Natural killer cell (primary cell): ENCODE measurements around the gene TMEM109. TPM values are rescaled to one million over a fixed set of nuclear protein-coding genes. Genes with fewer than 3 reads are reported as not detected.
A peak's percentile ranks its signal among the peaks of the same experiment; 100 is the strongest.

Experiments
- ATAC-seq, 3 donors: fragments of 150-1000 bp in 2 of 3; fragments of 200-7000 bp in 1 of 3; cut with Tn5 transposase; 1 replicate in 1 of 3; 2 replicates in 2 of 3; pipeline ENCODE4 v1.10.0; 2021; ENCODE audit warnings: mild to moderate bottlenecking in 2 of 3, moderate library complexity in 2 of 3
- DNase-seq, 2 donors: peaks; one replicate each; pipeline versions ENCODE4 v3.0.0 to v3.0.0-alpha.2; 2013 to 2021; ENCODE audit warnings: mixed read lengths in 1 of 2
- H3K27ac ChIP-seq: one replicate; pipeline ENCODE4 v1.5.1; 2013; ENCODE audit warnings: mild to moderate bottlenecking, low read length
- H3K27me3 ChIP-seq: one replicate; pipeline ENCODE4 v1.6.1; 2013; ENCODE audit warnings: low read length; ENCODE audit not compliant: control insufficient read depth, insufficient read depth
- H3K36me3 ChIP-seq: one replicate; pipeline ENCODE4 v1.6.1; 2013; ENCODE audit warnings: low read length; ENCODE audit not compliant: control insufficient read depth, insufficient read depth
- H3K4me1 ChIP-seq: one replicate; pipeline ENCODE4 v1.6.1; 2013; ENCODE audit warnings: low read length; ENCODE audit not compliant: control insufficient read depth, insufficient read depth
- H3K4me3 ChIP-seq: one replicate; pipeline ENCODE4 v1.5.1; 2013; ENCODE audit warnings: low read length
- H3K9me3 ChIP-seq: one replicate; pipeline ENCODE4 v1.6.1; 2013; ENCODE audit warnings: low read length; ENCODE audit not compliant: control insufficient read depth, insufficient read depth
- H3K27ac Mint-ChIP-seq, 2 donors: one replicate each; pipeline ENCODE4 v1.8.0; 2022; ENCODE audit warnings: mild to moderate bottlenecking in 2 of 2, mixed read lengths in 2 of 2, moderate library complexity in 1 of 2
- H3K27me3 Mint-ChIP-seq, 2 donors: one replicate each; pipeline ENCODE4 v1.8.0; 2022; ENCODE audit warnings: low read depth in 2 of 2, mixed read lengths in 2 of 2
- H3K36me3 Mint-ChIP-seq: one replicate; pipeline ENCODE4 v1.8.0; 2022; ENCODE audit warnings: mixed read lengths
- H3K4me1 Mint-ChIP-seq, 2 donors: one replicate each; pipeline ENCODE4 v1.8.0; 2022; ENCODE audit warnings: mixed read lengths in 2 of 2
- H3K4me3 Mint-ChIP-seq: one replicate; pipeline ENCODE4 v1.8.0; 2022; ENCODE audit warnings: mild to moderate bottlenecking, moderate library complexity, mixed read lengths
- H3K9me3 Mint-ChIP-seq, 2 donors: one replicate each; pipeline ENCODE4 v1.8.0; 2022; ENCODE audit warnings: mixed read lengths in 2 of 2
- WGBS: methylation state at CpG from one replicate; pipeline ENCODE4 v1.1.7; 2013; ENCODE audit warnings: missing lambda C conversion rate; ENCODE audit not compliant: insufficient coverage; 5-methylcytosine and 5-hydroxymethylcytosine counted together
- intact Hi-C: fragments of 100-400 bp; cut with micrococcal nuclease; formaldehyde crosslinking; loops from one replicate; pipeline ENCODE4 v1.14.2; 2022
- total RNA-seq, 4 donors: library from RNA; stranded (reverse); fragments of 120-200 nt in 1 of 4; gene quantifications; one replicate each; pipeline versions ENCODE4 v1.2.3 to v1.2.4, GENCODE V29; 2013 to 2022
- TF ChIP-seq, protein P1 (sequence below): fragments of 200-600 bp; IDR thresholded peaks from one replicate; pipeline ENCODE4 v1.8.0; 2022; ENCODE audit warnings: antibody characterized with exemption

The TMEM109 gene
- total RNA-seq, 3 donors from 2014 or later (not counting 1 experiment from before 2014, with no cell fraction given): 89.3 to 102 (median 96.8) TPM

- Histone ChIP-seq H3K27me3 (no peaks in the 10 kb centered on the region), H3K4me3 (no peak overlapping the region), H3K4me1 (no peaks in the 10 kb centered on the region), H3K36me3 (peaks cover 23% of the 10 kb centered on the region), H3K9me3 (no peaks in the 10 kb centered on the region), H3K27ac (no peak overlapping the region)
- Mint-ChIP-seq H3K27me3 (no peaks in the 10 kb centered on the region), H3K4me1 (peaks cover under 1 to 4% of the 10 kb centered on the region in 2 donors), H3K36me3 (peaks cover 5% of the 10 kb centered on the region), H3K9me3 (no peaks in the 10 kb centered on the region), H3K4me3 (no peak overlapping the region), H3K27ac (no peak overlapping the region)
- DNase-seq: no peak
- no peak for ATAC-seq
- intact Hi-C loops: no loop called here
- TF ChIP-seq, protein P1, sequence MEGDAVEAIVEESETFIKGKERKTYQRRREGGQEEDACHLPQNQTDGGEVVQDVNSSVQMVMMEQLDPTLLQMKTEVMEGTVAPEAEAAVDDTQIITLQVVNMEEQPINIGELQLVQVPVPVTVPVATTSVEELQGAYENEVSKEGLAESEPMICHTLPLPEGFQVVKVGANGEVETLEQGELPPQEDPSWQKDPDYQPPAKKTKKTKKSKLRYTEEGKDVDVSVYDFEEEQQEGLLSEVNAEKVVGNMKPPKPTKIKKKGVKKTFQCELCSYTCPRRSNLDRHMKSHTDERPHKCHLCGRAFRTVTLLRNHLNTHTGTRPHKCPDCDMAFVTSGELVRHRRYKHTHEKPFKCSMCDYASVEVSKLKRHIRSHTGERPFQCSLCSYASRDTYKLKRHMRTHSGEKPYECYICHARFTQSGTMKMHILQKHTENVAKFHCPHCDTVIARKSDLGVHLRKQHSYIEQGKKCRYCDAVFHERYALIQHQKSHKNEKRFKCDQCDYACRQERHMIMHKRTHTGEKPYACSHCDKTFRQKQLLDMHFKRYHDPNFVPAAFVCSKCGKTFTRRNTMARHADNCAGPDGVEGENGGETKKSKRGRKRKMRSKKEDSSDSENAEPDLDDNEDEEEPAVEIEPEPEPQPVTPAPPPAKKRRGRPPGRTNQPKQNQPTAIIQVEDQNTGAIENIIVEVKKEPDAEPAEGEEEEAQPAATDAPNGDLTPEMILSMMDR: no peak
- WGBS: 95% methylated on average over 8 of the region's 8 CpGs
Measured at GRCh38 chr11:60880643-60881282, 33.2 kb upstream of the TMEM109 start.

DNA sequence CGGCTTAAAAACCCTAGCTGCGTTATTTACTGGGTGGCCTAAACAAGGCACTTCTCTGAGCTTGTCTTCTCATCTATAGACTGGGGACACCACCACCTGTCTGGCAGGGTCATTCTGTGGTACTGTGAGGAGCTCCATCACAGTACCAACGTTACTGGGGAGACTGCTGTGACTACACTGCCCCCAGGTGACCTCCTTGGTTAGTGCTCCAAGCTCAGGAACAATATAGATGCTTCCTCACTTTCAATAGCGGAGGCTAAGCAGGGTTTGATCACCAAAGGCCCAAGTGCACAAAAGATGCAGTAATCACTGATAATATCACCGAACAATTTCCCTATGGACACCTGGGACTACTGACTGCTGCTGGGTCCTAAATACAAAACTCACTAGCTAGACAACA is 26.4 kb upstream of the TMEM109 start:
- Mint-ChIP-seq H3K27ac (no peak overlapping the region), H3K27me3 (no peaks in the 10 kb centered on the region), H3K9me3 (no peaks in the 10 kb centered on the region), H3K4me3 (no peak overlapping the region), H3K4me1 (peaks cover 7 to 12% of the 10 kb centered on the region in 2 donors), H3K36me3 (no peaks in the 10 kb centered on the region)
- Histone ChIP-seq H3K9me3 (no peaks in the 10 kb centered on the region), H3K4me3 (no peak overlapping the region), H3K27me3 (no peaks in the 10 kb centered on the region), H3K27ac (no peak overlapping the region), H3K36me3 (peaks cover 6% of the 10 kb centered on the region), H3K4me1 (peaks cover 4% of the 10 kb centered on the region)
- WGBS: 62% methylated on average over 5 of the region's 5 CpGs
- TF ChIP-seq, protein P1: no peak
- DNase-seq: peak in 1 of 2 donors; percentile 63
- intact Hi-C loops: no loop called here
- peak; percentile 46 to 64 (median 56) for ATAC-seq

DNA sequence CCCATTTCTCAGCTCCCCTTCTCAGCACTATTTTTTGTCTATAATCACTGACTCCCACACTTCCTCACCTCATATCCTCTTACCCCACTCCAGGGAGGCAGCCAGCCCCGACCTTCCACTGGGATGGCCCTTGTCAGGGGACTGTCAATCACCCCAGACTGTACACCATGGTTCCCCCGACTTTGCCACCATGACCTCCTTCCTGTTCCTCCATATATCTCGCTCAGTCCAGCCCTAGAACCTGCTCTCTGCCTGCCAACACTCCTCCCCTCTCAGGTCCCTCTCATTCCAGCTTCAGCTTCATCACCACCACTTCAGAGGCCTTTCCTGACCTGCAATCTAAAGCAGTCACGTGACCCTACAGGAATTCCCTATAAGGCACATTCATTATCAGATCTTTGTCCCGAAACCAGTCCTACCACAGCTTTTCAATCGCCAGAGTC is 24.1 kb upstream of the TMEM109 start:
- Mint-ChIP-seq H3K27ac (peak overlapping the region in 1 of 2 donors; percentile 23), H3K9me3 (no peaks in the 10 kb centered on the region), H3K4me1 (peaks cover 7 to 12% of the 10 kb centered on the region in 2 donors), H3K36me3 (peaks cover 7% of the 10 kb centered on the region), H3K4me3 (no peak overlapping the region), H3K27me3 (no peaks in the 10 kb centered on the region)
- ATAC-seq: no peak
- Histone ChIP-seq H3K27me3 (no peaks in the 10 kb centered on the region), H3K4me1 (peaks cover 4% of the 10 kb centered on the region), H3K27ac (no peak overlapping the region), H3K4me3 (no peak overlapping the region), H3K36me3 (peaks cover 17% of the 10 kb centered on the region), H3K9me3 (no peaks in the 10 kb centered on the region)
- TF ChIP-seq, protein P1: no peak
- DNase-seq: no peak
- intact Hi-C loops: no loop called here
- WGBS: 59% methylated on average over 6 of the region's 6 CpGs

GRCh38 chr11:60890696-60891095 is 23.3 kb upstream of the TMEM109 start:
- ATAC-seq (no peak), DNase-seq (no peak)
- no peak overlapping the region for H3K4me3 Mint-ChIP-seq
- Histone ChIP-seq H3K36me3 (peaks cover 24% of the 10 kb centered on the region), H3K4me1 (peaks cover 4% of the 10 kb centered on the region), H3K27ac (no peak overlapping the region), H3K27me3 (no peaks in the 10 kb centered on the region), H3K9me3 (no peaks in the 10 kb centered on the region), H3K4me3 (no peak overlapping the region)
- no peaks in the 10 kb centered on the region for H3K27me3 Mint-ChIP-seq
- H3K4me1 Mint-ChIP-seq: peaks cover 7 to 12% of the 10 kb centered on the region in 2 donors
- intact Hi-C loops: no loop called here
- TF ChIP-seq, protein P1: no peak
- no peaks in the 10 kb centered on the region for H3K9me3 Mint-ChIP-seq
- H3K27ac Mint-ChIP-seq: no peak overlapping the region
- 52% methylated on average over 4 of the region's 5 CpGs for WGBS
- peaks cover 13% of the 10 kb centered on the region for H3K36me3 Mint-ChIP-seq
